MM.1S (cell line): ENCODE results near the gene ADH1C.

ENCODE experiments used
- CTCF ChIP-seq: fragments of 300-600 bp; sonication (generic); IDR thresholded peaks from 2 replicates; pipeline ENCODE4 v1.5.1; 2016; ENCODE audit warnings: antibody characterized with exemption, low read length, mixed read lengths
- EZH2 ChIP-seq: fragments of 300-600 bp; sonication (generic); optimal IDR thresholded peaks from 2 replicates; pipeline ENCODE3; 2017; ENCODE audit warnings: low read depth, mild to moderate bottlenecking, antibody characterized with exemption, low read length, mixed read lengths
- EZH2phosphoT487 ChIP-seq: fragments of 300-600 bp; sonication (generic); IDR thresholded peaks from 2 replicates; pipeline ENCODE4 v1.6.1; 2018; ENCODE audit warnings: antibody characterized with exemption, low read length

GRCh38 chr4:99300934-99301333 lies 51.6 kb downstream of the ADH1C start:
- no peak for TF ChIP-seq CTCF
- no peak for TF ChIP-seq EZH2phosphoT487
- no peak for TF ChIP-seq EZH2
